ENCODE measurements around the gene MCC. TPM values are rescaled to one million over a fixed set of nuclear protein-coding genes. Genes with fewer than 3 reads are reported as not detected.

The MCC gene
- total RNA-seq, 1 experiment from 2014 or later = 23.5 TPM

GRCh38 chr5:113127021-113127420 is 361.2 kb downstream of the MCC start:
- peaks cover 6% of the 10 kb centered on the region for H3K27me3 Mint-ChIP-seq (ENCODE audit: low read depth)
- H3K36me3 Mint-ChIP-seq = peaks cover 12% of the 10 kb centered on the region
- ChIA-PET CTCF (no interaction called here), POLR2A (no interaction called here)
- DNase-seq (ENCODE audit: low spot score) (no peak), ATAC-seq (no peak)
- no peak overlapping the region for H3K27ac Mint-ChIP-seq
- H3K9me3 Mint-ChIP-seq = peaks cover 16% of the 10 kb centered on the region
- H3K4me3 Mint-ChIP-seq = no peak overlapping the region
- H3K4me1 Mint-ChIP-seq = peaks cover 44% of the 10 kb centered on the region
- TF ChIP-seq ZNF317 (CRISPR knock-in tag; IDR thresholded peaks at IDR 0.05; ENCODE audit: borderline replicate concordance, low read depth) = no peak
- TF ChIP-seq GTF2I (CRISPR knock-in tag; conservative IDR thresholded peaks at IDR 0.05) = peak; percentile 77; the same call in 1 of the 2 replicates

- CTCF ChIA-PET = no interaction called here
- H3K36me3 Mint-ChIP-seq = peaks cover 12% of the 10 kb centered on the region
- H3K4me1 Mint-ChIP-seq = peaks cover 44% of the 10 kb centered on the region
- TF ChIP-seq ZNF317 (CRISPR knock-in tag; IDR thresholded peaks at IDR 0.05; ENCODE audit: borderline replicate concordance, low read depth) (no peak), SMAD3 (CRISPR knock-in tag; IDR thresholded peaks at IDR 0.05; ENCODE audit: borderline replicate concordance) (no peak), CREM (CRISPR knock-in tag; IDR thresholded peaks at IDR 0.05) (no peak), TP53 (CRISPR knock-in tag; IDR thresholded peaks at IDR 0.05) (no peak), EMX1 (CRISPR knock-in tag; IDR thresholded peaks at IDR 0.05) (no peak), OVOL2 (CRISPR knock-in tag; IDR thresholded peaks at IDR 0.05; ENCODE audit: borderline replicate concordance) (no peak), ZBTB43 (CRISPR knock-in tag; IDR thresholded peaks at IDR 0.05) (no peak), E2F5 (CRISPR knock-in tag; IDR thresholded peaks at IDR 0.05) (no peak)
- H3K27ac Mint-ChIP-seq = no peak overlapping the region
- POLR2A ChIA-PET = no interaction called here
- DNase-seq (ENCODE audit: low spot score) = no peak
- H3K9me3 Mint-ChIP-seq = peaks cover 16% of the 10 kb centered on the region
- H3K27me3 Mint-ChIP-seq (ENCODE audit: low read depth) = peaks cover 6% of the 10 kb centered on the region
- H3K4me3 Mint-ChIP-seq = no peak overlapping the region
- no peak for ATAC-seq
These were observed 362.9 kb downstream of the MCC start for GRCh38 chr5:113125371-113125770.

GRCh38 chr5:113124914-113125313 is 363.3 kb downstream of the MCC start:
- CTCF ChIA-PET = no interaction called here
- POLR2A ChIA-PET = no interaction called here
- H3K36me3 Mint-ChIP-seq = peaks cover 10% of the 10 kb centered on the region
- ATAC-seq (no peak), DNase-seq (ENCODE audit: low spot score) (no peak)
- H3K9me3 Mint-ChIP-seq = peaks cover 13% of the 10 kb centered on the region
- TF ChIP-seq OVOL2 (CRISPR knock-in tag; IDR thresholded peaks at IDR 0.05; ENCODE audit: borderline replicate concordance) (no peak), ZNF396 (CRISPR knock-in tag; IDR thresholded peaks at IDR 0.05; ENCODE audit: borderline replicate concordance) (no peak)
- H3K4me3 Mint-ChIP-seq = no peak overlapping the region
- H3K4me1 Mint-ChIP-seq = peaks cover 44% of the 10 kb centered on the region
- H3K27ac Mint-ChIP-seq = no peak overlapping the region
- peaks cover 6% of the 10 kb centered on the region for H3K27me3 Mint-ChIP-seq (ENCODE audit: low read depth)

GRCh38 chr5:113124265-113124664 is 364.0 kb downstream of the MCC start:
- H3K9me3 Mint-ChIP-seq = peaks cover 12% of the 10 kb centered on the region
- no peak for ATAC-seq
- H3K36me3 Mint-ChIP-seq = peaks cover 9% of the 10 kb centered on the region
- TF ChIP-seq ZNF232 (CRISPR knock-in tag; IDR thresholded peaks at IDR 0.05) = no peak
- no peak for TF ChIP-seq CREM (CRISPR knock-in tag; IDR thresholded peaks at IDR 0.05)
- no peak for TF ChIP-seq SOX15 (CRISPR knock-in tag; IDR thresholded peaks at IDR 0.05)
- no peak for TF ChIP-seq SMAD3 (CRISPR knock-in tag; IDR thresholded peaks at IDR 0.05; ENCODE audit: borderline replicate concordance)
- no peak for TF ChIP-seq ZNF671 (CRISPR knock-in tag; IDR thresholded peaks at IDR 0.05)
- TF ChIP-seq PREB (CRISPR knock-in tag; IDR thresholded peaks at IDR 0.05; ENCODE audit: borderline replicate concordance) = no peak
- TF ChIP-seq FOXJ3 (CRISPR knock-in tag; IDR thresholded peaks at IDR 0.05; ENCODE audit: borderline replicate concordance) = no peak
- no peak for TF ChIP-seq ZNF138 (CRISPR knock-in tag; conservative IDR thresholded peaks at IDR 0.05)
- H3K27me3 Mint-ChIP-seq (ENCODE audit: low read depth) = peaks cover 6% of the 10 kb centered on the region
- H3K4me3 Mint-ChIP-seq = no peak overlapping the region
- POLR2A ChIA-PET = no interaction called here
- no peak for DNase-seq (ENCODE audit: low spot score)
- no peak overlapping the region for H3K27ac Mint-ChIP-seq
- peaks cover 44% of the 10 kb centered on the region for H3K4me1 Mint-ChIP-seq
- CTCF ChIA-PET = interaction anchor here (0.6 to 1.4 kb wide), 13 partner anchors 19 to 232 kb away, joined by 3 to 5 read pairs (median 3); no protein-coding TSS in a partner anchor
